ENCODE results near the gene BACE2.
"Not testable (repeated sequence)": the region's sequence is repeated elsewhere in the genome, so short reads cannot be mapped to it uniquely, and the experiment has no call there.

The BACE2 gene

DNA sequence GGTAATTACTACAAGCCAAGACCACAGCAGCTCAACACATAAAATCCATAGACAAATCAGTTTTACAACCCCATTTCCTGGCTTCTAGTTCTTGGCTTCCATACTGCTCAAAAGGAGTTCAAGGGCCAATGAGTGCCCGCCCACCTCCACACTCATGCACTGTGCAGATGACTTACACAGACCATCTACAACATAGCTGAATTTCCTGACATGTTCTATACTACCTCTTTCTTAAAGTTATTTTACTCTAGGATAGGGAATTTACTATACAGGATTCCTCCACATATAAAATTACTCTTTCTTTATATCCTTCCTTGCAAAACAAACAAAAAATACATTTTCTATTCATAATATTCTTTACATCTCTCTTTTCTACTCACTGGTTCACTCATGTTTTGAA, 14.6 kb downstream of the BACE2 start:
- DNase-seq (ENCODE audit: insufficient read length, low spot score) (no peak), FAIRE-seq (no peak)

DNA sequence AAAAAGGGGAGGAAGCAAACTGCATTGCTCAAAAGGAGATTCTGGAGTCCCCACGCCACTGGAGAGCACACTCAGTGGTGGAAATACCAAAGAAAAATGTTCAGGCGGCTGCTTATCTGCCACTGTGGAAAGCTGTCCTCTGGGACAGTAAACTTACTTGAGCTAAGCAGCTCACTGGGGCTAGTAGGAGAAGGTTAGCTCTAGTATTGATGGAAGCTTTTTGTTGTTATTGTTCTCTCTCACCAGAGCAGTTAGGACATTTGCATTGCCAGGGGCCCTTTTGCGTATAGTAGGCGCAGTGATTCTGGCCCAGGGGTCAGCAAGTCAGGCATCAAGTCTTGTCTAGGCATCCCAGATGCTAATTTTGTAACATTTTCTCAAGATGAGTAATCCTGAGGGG, 15.6 kb downstream of the BACE2 start:
- FAIRE-seq = no peak

DNA sequence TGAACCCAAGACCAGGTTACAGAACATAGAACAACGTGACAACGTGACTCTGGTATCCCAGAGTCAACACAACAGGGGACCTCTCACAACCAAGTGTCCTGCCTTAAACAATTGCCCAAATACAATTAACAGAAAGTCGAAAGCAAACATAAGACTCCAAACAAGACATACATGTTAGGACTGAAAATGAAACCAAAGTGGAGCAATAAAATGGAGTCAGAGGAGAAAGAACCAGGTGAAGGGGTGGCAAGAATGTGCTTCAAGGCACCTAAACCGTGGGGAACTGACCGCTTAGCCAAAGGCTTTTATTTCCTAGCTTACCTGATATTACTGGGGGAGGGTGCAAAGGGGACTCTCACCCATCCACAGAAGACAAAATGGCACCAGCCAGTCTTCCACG, 17.8 kb downstream of the BACE2 start:
- FAIRE-seq (no peak), DNase-seq (ENCODE audit: insufficient read length, low spot score) (no peak)

More for the DNA sequence above, 15.6 kb downstream of the BACE2 start:
- no peak for DNase-seq (ENCODE audit: insufficient read length, low spot score)

DNA sequence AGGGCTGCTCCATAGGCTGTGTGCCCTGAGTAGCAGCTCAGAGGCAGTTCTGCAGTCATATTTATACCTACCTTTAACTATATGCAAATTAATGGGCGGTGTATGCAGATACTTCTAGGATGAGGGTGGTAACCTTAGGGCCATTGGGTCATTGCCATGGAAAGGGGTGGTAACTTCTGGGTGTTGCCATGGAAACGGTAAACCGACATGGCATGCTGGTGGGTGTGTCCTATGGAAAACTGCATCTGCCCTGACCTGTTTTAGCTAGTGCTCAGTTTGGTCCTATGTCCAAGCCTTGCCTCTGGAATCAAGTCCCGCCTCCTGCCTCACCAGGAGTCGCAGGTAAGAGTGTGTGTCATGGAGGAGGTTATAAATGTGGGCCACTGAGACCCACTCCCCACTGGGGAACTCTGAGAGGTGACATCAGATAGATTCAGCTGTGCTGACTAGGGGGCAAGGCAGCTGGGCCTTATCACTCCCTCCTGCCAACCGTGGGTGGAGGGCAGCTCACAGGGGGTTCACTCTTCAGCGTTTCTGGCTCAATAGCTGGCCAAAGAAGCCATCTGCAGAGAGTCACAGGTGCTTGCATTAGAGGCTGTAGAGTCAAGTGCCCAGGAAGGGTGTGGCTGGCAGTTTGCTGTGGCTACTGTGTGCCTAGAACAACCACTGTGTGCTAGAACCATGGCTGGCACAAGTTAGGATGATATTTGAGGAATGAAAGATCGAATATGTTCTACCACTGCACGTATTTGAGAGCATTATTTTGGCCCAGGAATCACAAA, 19.0 kb downstream of the BACE2 start:
- DNase-seq (ENCODE audit: insufficient read length, low spot score) (no peak), FAIRE-seq (no peak)

DNA sequence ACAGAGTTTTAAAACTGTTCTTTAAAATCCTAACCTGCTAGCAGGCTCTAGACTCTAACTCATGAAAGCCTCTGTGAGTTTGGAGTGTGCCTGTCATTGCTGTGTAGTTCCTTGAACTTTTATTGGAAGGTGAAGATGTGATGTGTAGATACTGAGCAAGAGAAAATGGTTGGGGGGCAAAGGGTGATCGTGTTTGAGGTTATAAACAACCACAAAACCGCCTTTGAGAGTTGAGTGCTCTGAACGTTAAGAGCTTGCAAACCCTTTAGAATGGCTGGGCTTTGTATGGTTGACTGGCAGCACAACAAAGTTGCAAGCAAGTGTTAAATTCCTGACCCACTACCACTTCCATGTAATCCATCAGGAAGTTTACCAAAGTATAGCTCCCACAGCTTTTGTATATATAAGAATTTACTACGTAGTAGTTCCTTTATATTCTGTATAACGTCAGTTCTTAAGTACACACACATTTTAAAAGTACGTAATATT, 19.6 kb downstream of the BACE2 start:
- no peak for FAIRE-seq
- DNase-seq (ENCODE audit: insufficient read length, low spot score) = no peak

DNA sequence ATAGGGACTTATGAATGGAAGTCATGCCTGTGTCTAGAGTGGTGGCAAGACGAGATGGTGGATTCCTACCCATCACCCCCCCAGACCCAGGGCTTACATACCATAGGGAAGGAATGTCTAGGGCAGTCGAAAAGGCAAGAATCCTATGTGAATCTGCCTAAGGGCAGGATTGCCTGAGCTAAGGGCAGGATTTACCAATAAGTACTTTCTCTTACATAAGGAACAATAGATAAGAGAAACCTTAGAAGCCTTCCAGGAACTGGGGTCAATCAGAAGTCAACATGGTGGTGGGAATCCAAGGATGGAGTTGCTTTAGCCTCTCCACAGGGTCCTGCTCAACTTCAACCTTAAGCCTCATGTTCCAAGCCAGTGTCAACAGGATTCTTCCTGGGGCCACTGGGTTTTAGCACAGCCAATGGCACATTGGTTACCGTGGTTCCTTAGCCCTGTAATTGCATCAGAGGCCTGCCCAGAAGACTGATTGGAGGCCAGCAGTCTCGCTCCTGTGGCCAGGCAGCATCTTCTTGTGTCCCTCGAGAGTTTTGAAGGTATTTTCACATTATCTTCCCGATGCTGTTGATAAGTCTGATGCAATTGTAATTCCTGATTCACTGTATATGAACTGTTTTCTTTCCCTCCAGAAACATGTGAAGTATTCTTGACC, 20.7 kb downstream of the BACE2 start:
- DNase-seq (ENCODE audit: insufficient read length, low spot score) (no peak), FAIRE-seq (no peak)

DNA sequence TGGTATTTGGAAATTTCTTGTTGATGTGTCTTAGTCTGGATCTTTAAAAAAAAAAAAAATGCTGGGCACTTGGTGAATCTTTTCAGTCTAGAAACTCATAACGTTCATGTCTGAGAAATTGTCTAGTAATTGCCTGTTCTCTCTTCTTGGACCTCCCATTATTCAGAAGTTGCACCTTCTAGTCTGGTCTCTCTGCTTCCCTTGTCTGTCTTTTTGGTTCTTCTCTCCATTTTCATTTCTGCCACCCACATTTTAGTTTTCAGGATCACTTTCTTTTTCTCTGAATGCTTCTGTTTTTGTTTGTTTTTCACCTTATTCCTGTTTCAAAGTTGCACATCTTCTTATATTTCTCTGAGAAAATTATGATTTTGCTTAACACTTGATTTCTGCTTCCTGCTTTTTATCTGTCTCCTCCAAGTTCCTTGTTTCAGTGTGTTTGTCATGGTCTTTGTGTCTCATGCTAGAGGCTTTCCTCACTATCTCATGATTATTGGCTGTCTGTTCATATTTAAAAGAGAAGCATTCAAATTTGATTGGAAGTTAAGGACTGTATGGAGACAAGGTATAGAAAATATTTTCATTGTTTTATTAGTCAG, 21.3 kb downstream of the BACE2 start:
- DNase-seq (ENCODE audit: insufficient read length, low spot score) = no peak
- no peak for FAIRE-seq

DNA sequence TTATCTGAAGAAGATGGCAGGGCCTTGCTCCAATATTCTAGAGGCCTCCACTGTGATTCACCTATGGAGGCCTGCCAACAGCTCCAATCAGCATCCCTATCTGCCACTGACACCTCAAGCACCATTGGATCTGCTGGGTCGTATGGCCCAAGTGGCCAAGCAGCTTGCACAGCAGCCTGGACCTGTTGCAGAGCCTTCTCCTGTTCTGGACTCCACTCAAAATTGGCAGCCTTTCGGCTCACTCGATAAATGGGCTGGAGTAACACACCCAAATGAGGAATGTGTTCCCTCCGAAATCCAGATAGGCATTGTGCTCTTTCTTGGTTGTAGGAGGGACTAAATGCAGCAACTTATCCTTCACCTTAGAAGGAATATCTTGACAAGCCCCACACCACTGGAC, 24.6 kb downstream of the BACE2 start:
- FAIRE-seq; DNase-seq (ENCODE audit: insufficient read length, low spot score): not testable (repeated sequence)

DNA sequence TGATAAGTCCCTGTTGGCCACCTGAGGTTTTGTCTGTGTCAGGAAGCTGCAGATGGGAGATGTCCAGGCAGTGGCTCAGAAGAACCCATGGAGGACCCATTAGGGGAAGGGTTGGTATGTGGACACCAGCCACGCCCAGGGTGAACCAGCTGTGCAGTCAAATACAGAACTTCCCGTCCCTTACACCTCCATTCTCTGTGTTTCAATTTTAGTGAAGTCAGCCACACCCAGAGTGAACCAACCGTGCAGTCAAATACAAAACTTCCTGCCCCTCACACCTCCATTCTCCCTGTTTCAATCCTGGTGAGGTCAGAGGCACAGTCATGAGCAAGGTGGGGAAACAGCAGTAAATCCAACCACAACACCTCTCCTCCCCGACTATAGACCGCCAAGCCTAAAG, 27.4 kb downstream of the BACE2 start:
- no peak for FAIRE-seq
- DNase-seq (ENCODE audit: insufficient read length, low spot score) = no peak

DNA sequence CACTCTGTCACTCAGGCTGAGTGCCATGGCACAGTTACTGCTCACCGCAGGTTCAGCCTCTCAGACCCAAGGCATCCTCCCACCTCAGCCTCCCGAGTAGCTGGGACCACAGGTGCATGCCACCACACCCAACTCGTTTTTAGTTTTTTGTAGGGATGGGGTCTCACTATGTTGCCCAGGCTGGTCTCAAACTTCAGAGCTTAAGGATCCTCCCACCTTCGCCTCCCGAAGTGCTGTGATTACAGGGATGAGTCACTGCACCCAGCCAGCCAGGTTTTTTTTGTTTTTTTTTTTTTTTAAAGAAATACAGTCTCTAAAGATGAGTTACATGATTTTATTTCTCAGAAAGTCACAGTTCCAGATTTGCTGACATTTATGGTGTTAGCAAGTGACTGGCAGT, 29.0 kb downstream of the BACE2 start:
- FAIRE-seq (no peak), DNase-seq (ENCODE audit: insufficient read length, low spot score) (no peak)

DNA sequence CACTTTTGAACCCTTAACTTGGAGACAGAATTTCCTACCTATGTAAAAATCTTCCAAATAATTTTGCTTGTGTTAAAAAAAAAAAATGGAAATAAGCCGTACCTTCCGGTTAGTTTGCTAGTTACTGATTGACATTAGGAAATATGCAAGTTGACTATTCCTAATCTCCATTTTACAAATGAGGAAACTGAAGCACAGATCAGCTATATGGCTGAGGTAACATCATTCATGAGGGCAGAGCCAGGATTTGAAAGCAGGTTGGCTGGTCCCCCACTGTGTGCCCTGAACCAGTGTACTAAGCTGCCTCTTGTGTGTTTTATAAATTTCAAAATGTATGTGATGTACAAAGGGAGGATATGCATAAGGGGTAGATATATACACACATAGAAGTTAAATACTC, 29.6 kb downstream of the BACE2 start:
- FAIRE-seq (no peak), DNase-seq (ENCODE audit: insufficient read length, low spot score) (no peak)

DNA sequence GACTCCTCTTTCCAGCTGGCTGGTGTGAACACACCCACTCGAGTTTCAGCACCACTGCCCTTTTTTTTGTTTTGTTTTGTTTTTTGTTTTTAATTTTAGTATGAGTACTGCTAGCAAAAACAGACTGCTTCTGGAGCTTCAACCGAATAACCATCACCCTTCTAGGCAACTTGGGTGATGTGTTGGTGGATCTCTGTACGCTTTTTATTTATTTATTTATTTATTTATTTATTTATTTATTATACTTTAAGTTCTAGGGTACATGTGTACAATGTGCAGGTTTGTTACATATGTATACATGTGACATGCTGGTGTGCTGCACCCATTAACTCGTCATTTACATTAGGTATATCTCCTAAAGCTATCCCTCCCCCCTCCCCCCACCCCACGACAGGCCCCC, 30.7 kb downstream of the BACE2 start:
- not testable (repeated sequence) for DNase-seq (ENCODE audit: insufficient read length, low spot score); FAIRE-seq

DNA sequence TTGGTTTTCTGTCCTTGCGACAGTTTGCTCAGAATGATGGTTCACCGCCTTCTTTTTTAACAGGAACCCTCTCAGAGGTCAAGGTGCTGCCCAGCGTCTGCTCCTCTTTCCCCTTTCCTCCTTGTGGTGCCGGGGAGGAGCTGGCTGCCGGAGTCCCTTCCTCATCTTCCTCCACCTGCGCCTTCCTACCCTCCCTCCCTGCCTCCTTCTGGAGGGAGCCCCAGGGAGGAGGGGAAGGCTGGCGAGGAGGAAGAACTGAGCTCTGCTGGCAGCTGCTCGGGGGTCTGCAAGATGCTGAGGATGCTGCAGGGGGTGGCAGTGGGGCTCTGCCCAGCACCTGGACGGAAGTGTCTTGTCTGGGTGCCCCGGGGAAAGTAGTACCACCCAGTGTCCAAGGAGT, 31.2 kb downstream of the BACE2 start:
- FAIRE-seq = no peak
- no peak for DNase-seq (ENCODE audit: insufficient read length, low spot score)

DNA sequence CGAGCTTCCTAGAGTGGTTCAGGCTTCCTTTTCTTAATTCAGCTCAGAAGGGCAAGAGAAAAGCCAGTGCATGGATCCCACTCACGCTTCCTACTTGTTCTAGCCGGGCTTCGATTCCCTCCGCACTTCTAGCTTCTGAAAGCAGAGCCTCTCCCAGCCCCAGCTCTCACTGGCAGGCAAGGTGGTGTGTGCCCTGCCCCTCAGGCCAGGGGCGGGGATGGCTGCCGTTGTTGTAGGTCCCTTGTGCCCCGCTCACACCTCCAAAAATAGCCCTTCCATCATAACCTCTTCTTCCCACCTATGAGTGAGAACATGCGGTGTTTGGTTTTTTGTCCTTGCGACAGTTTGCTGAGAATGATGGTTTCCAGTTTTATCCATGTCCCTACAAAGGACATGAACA, 31.6 kb downstream of the BACE2 start:
- no peak for FAIRE-seq
- DNase-seq (ENCODE audit: insufficient read length, low spot score) = no peak

DNA sequence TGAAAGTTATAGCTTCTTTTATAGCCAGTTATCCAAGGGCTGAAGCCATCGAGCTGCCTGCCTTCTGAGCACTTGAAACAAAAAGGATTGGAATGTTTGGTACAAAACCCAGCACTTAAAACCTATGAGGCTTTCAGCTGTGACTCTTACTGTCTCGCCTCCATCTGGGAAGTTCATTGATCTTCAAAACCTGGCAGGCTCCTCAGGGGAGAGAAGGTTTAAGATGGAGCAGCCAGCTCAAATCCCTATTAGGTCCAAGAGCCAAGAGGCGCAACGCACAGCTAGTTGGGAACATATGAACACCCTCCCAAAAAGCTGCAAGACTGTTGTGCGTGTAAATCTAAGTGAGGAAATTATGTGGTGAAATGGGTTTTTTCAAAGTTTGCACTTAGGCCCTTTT, 33.4 kb downstream of the BACE2 start:
- DNase-seq (ENCODE audit: insufficient read length, low spot score) = no peak
- FAIRE-seq = no peak

DNA sequence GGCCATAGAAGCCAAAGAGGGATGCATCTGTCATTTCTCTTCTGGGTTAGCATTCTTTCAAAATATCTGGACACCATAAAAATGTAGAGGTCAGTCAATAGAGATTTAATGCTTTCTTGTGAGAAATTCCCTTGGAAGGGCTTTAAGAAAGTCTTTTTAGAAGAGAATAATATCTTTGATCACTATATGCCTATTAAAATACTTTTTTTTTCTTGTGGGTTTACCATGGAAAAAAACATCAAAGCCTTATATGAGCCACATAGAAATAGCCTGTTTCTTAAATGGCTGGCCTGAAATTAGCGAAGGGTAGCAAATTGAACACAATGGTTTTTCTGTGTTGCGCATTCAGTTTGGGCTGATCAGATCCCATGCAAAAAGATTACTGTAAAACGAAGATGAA, 36.8 kb downstream of the BACE2 start:
- DNase-seq (ENCODE audit: insufficient read length, low spot score) (no peak), FAIRE-seq (no peak)

DNA sequence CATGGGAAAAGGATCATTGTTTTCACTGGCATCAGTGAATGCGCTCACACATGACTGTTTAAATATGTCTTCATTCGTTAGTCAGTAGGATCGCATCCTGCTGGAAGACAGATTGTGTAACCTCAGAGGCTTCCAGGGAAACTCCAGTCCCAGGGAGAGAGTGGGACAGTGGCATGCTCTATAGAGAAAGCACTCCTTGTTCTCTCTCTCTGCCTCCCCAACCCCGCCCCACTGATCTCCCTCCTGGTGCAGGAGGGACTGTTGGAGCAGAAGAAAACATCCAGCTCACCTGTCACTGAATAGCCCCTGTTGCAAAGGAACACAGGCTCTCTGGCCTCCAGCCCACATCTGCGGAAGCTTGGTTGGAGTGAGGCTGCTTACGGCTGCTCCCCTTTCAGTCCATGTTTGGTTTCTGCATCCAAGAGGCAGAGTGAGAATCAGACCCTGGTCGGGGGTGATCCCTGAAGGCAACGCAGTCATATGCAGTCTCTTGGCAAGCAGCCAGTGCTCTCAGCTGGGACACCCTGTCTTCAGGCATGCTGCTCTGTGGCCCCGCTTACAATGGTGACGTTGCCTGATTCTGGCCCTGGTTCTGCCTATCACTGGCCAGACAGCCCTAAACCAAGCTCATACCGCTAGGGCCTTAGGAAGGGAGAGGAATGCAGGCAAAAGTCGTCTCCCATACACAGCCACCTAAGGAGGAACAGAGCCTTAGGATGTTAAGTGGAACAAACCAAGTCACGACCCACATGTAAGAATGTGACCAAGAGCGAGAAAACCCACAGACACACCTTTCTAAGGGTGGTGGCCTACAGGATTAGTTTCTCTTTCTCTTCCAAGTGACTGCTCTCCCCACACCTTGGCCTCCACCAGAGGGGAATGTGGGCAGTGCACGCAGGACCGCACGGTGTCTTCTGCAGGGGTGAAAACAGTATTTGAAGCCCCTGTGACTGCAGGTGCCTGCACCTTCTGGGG, 39.7 kb downstream of the BACE2 start:
- no peak for DNase-seq (ENCODE audit: insufficient read length, low spot score)
- no peak for FAIRE-seq

DNA sequence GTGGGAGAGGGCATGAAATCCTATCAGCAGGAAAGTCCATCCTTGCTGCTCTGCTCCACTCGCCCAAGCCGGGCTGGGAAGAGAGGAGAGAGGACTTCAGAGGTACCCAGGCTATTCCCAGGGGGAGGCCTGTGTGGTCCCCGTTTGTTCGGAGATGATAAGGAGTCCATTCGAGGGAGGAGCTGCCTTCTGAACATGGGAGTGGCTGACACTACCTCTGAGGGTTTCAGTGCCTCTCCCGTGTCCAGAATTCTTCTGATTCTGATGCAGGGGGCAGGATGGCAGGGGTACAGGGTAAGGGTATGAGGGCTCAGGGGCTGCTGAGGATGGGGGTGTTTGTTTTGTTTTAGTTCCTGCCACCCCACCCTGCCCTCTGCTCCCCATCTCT, 40.4 kb downstream of the BACE2 start:
- FAIRE-seq = no peak

DNA sequence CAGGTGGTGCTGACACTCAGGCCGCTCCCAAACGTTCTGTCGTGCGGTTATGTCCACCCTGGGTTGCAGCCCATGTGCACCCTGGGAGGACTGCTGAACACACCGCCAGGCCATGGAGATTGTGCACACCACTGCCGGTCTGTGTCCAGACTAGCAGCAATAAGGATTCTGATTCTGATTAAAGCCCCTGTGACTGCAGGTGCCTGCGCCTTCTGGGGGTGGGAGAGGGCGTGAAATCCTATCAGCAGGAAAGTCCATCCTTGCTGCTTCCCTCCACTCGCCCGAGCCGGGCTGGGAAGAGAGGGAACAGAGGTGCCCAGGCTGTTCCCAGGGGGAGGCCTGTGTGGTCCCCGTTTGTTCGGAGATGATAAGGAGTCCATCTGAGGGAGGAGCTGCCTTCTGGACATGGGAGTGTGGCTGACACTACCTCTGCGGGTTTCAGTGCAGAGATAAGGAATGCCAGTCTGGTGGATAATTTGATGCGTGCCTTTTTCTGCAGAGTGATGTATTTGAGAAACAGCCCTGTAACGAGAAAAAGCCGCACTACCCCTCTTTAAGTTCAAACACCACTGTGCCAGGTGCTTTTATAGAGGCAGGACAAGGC, 41.2 kb downstream of the BACE2 start:
- DNase-seq (ENCODE audit: insufficient read length, low spot score) (no peak), FAIRE-seq (no peak)

More for the DNA sequence above, 40.4 kb downstream of the BACE2 start:
- DNase-seq (ENCODE audit: insufficient read length, low spot score) = no peak

DNA sequence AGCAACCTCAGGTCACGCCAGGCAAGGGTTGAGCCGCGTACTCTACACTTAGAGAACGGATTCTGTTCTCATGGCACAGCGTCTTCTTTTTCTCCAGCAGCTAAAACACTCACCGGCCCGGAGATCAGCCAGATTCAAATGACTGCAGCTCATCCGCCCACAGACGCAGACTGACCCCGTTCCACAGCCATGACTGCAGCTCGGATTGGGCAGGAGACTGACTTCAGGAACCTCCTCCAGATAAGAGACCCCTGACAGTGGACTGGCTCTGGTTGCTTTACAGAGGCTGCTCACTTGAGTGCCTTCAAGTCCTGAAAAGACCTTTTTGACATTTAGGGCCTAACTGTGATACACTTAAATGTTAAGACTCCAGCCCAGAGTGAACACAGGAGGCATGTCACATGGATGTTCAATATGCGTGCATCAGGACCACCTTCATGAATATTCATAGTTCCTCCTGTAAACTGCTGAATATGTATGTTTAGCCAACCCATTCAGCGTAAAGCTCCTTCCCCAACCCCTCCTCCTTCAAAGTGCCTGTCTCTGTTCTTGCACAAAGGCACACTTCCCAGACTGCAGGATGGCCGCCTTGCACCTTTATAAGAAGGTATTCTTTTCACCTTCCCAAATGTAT, 42.6 kb downstream of the BACE2 start:
- no peak for DNase-seq (ENCODE audit: insufficient read length, low spot score)
- no peak for FAIRE-seq
